GM12878 (cell line): Measurements from ENCODE around the gene SPATA32. TPM values are rescaled to one million over a fixed set of nuclear protein-coding genes. Genes with fewer than 3 reads are reported as not detected.

Source experiments
- CBX5 ChIP-seq: sonication (generic); IDR thresholded peaks from 2 replicates; pipeline ENCODE4 v1.6.1; 2016; ENCODE audit warnings: low read depth, moderate library complexity, mild to moderate bottlenecking, inconsistent platforms
- IKZF1 ChIP-seq: fragments of 450-650 bp; conservative IDR thresholded peaks from 2 replicates; pipeline ENCODE4 v1.6.1; 2017; ENCODE audit warnings: antibody characterized with exemption, mild to moderate bottlenecking
- IKZF2 ChIP-seq, 2 experiments: fragments of 450-650 bp; IDR thresholded peaks; 2 replicates each; pipeline ENCODE4 v1.6.1; 2017; ENCODE audit warnings: mild to moderate bottlenecking in 2 of 2, moderate library complexity in 2 of 2
- MYC ChIP-seq: IDR thresholded peaks from 2 replicates; pipeline ENCODE4 v1.6.1; 2011; ENCODE audit warnings: mild to moderate bottlenecking, low read length, moderate library complexity, inconsistent platforms; ENCODE audit not compliant: insufficient read depth, insufficient replicate concordance, insufficient read length, severe bottlenecking
- POLR2AphosphoS5 ChIP-seq: IDR thresholded peaks from 2 replicates; pipeline ENCODE4 v1.6.1; 2011; ENCODE audit warnings: mild to moderate bottlenecking, low read length, inconsistent platforms
- RB1 ChIP-seq: fragments of 450-650 bp; formaldehyde crosslinking; IDR thresholded peaks from 2 replicates; pipeline ENCODE4 v1.6.1; 2017; ENCODE audit warnings: mild to moderate bottlenecking, borderline replicate concordance
- RELA ChIP-seq: fragments of 450-650 bp; IDR thresholded peaks from 2 replicates; pipeline ENCODE4 v1.8.0; 2014; ENCODE audit warnings: borderline replicate concordance; ENCODE audit not compliant: partially characterized antibody
- SMARCA5 ChIP-seq: fragments of 450-650 bp; IDR thresholded peaks from 2 replicates; pipeline ENCODE4 v1.6.1; 2017; ENCODE audit warnings: mild to moderate bottlenecking
- TCF7 ChIP-seq: IDR thresholded peaks from 2 replicates; pipeline ENCODE4 v1.6.1; 2014; ENCODE audit warnings: antibody characterized with exemption, borderline replicate concordance
- YY1 ChIP-seq: IDR thresholded peaks from 2 replicates; pipeline ENCODE4 v1.6.1; 2011; ENCODE audit warnings: low read depth, mild to moderate bottlenecking, low read length
- polyA plus RNA-seq, 11 experiments: library from polyadenylated mRNA; depleted of rRNA in 4 of 11; unstranded in 6 of 11; stranded (reverse) in 5 of 11; fragments of >200 nt; fragmentation: Nextera tagmentation in 4 of 11; fragmentation: Illumina TruSeq in 1 of 11; extraction: Ambion mirVana in 4 of 11; extraction: Trizol in 1 of 11; gene quantifications; 1 replicate in 1 of 11; 2 replicates in 10 of 11; pipeline versions ENCODE4 v1.2.1 to v1.2.3, GENCODE V29; 2011 to 2016; ENCODE audit warnings: inconsistent platforms in 2 of 11, missing spikeins in 2 of 11, low read depth in 1 of 11
- total RNA-seq, 4 experiments: library from RNA; depleted of rRNA in 3 of 4; stranded (reverse); fragments of >200 nt in 3 of 4; fragmentation: Illumina TruSeq in 1 of 4; extraction: Trizol in 1 of 4; gene quantifications; 2 replicates each; pipeline versions ENCODE4 v1.2.1 to v1.2.3, GENCODE V29; 2013 to 2021
- TF ChIP-seq, protein P1 (sequence below): fragments of 450-650 bp; formaldehyde crosslinking; IDR thresholded peaks from 2 replicates; pipeline ENCODE4 v1.4.0; 2020; ENCODE audit warnings: mild to moderate bottlenecking, moderate library complexity

SPATA32 gene
- total and polyA plus RNA-seq, 10 of the 15 experiments (the other 5 are each of a cell fraction or from before 2014, with no cell fraction given) = 0.03 to 0.35 (median 0.11) TPM; not detected in 3

DNA sequence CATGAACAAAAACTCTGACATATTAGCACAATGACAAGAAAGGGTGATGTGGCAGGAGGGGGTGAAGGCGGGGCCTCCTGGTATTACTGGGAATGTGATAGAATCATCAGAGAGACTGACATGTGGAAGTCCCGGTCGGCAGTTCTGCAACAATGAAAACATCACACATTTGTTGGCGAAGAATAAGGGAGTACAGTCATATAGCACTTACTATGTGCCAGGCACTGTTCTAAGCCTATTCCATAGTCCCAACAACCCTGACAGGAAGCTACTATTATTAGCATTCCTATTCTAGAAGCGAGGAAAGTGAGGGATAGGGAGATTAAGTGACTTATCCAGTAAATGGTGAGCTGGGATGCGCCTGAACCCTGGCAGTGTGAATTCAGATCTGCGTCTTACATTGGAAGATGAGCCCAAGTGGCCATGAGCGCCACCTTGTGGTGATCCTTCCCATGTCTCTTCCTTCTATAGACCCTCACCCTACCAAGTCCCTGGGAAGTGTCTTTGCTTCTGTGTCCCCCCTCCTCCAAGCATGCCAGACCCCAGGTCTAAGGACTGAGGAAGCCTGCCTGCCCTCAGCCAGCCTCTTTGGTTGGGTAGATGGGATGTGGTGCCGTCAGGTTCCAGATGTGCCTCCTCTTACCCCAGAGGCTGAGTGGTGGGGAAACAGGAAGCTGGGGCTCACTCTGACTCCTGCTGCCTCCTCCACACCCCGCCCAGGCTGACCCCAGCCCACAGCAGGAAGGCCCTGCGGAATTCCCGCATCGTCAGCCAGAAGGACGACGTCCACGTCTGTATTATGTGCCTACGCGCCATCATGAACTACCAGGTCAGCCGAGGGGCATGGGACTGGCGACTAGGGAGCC is 26.2 kb downstream of the SPATA32 start (continued):
- TF ChIP-seq, protein P1, sequence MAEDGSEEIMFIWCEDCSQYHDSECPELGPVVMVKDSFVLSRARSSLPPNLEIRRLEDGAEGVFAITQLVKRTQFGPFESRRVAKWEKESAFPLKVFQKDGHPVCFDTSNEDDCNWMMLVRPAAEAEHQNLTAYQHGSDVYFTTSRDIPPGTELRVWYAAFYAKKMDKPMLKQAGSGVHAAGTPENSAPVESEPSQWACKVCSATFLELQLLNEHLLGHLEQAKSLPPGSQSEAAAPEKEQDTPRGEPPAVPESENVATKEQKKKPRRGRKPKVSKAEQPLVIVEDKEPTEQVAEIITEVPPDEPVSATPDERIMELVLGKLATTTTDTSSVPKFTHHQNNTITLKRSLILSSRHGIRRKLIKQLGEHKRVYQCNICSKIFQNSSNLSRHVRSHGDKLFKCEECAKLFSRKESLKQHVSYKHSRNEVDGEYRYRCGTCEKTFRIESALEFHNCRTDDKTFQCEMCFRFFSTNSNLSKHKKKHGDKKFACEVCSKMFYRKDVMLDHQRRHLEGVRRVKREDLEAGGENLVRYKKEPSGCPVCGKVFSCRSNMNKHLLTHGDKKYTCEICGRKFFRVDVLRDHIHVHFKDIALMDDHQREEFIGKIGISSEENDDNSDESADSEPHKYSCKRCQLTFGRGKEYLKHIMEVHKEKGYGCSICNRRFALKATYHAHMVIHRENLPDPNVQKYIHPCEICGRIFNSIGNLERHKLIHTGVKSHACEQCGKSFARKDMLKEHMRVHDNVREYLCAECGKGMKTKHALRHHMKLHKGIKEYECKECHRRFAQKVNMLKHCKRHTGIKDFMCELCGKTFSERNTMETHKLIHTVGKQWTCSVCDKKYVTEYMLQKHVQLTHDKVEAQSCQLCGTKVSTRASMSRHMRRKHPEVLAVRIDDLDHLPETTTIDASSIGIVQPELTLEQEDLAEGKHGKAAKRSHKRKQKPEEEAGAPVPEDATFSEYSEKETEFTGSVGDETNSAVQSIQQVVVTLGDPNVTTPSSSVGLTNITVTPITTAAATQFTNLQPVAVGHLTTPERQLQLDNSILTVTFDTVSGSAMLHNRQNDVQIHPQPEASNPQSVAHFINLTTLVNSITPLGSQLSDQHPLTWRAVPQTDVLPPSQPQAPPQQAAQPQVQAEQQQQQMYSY (CRISPR knock-in tag) = no peak
- TF ChIP-seq RB1 = peak; percentile 57; the same call in 1 of the 2 replicates
- 0 out of 2 replicates have a peak, but pooled peaks have one; percentile 13 for TF ChIP-seq IKZF1
- TF ChIP-seq YY1 = peak; percentile 50; the same call in 1 of the 2 replicates
- peak; percentile 34; the same call in 1 of the 2 replicates for TF ChIP-seq POLR2AphosphoS5
- TF ChIP-seq MYC = no peak
- TF ChIP-seq RELA = no peak
- no peak for TF ChIP-seq CBX5
- TF ChIP-seq IKZF2 (IDR thresholded peaks at IDR 0.05) = no peak
- peak; percentile 39; the same call in 1 of the 2 replicates for TF ChIP-seq SMARCA5
- no peak for TF ChIP-seq TCF7
- TF ChIP-seq, all 136 proteins: peak for 9
